T-helper 2 cell treated with Interferon-gamma antibody and Interleukin-4, amounts not matched to agents 100 ng/mL and 5 ng/mL, for 36 hours (primary cell): ENCODE data around the gene CD300C. TPM values are rescaled to one million over a fixed set of nuclear protein-coding genes. Genes with fewer than 3 reads are reported as not detected.
"Not testable (repeated sequence)": the region's sequence is repeated elsewhere in the genome, so short reads cannot be mapped to it uniquely, and the experiment has no call there.

Experiments used
- intact Hi-C: fragments of 100-400 bp; cut with micrococcal nuclease; formaldehyde crosslinking; loops from one replicate; pipeline ENCODE4 v1.15.1; 2023
- total RNA-seq: library from RNA; stranded (reverse); gene quantifications from 2 replicates; pipeline ENCODE4 v1.2.3, GENCODE V29; 2022

The CD300C gene
- total RNA-seq, 1 donor from 2014 or later, result 0.86 TPM

DNA sequence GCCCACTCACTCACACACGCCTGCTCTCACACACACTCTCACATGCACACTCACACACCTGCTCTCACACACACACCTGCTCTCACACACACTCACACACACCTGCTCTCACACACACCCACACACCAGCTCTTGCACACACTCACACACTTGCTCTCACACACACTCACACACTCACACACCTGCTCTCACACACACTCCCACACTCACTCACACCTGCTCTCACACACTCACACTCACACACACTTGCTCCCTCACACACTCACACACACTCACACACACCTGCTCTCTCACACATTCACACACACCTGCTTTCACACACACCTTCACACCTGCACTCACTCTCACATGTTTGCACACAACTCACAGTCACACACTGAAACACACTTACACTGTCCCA is 17.4 kb upstream of the CD300C start:
- intact Hi-C loops, result no loop called here

GRCh38 chr17:74561586-74561985 is 15.7 kb upstream of the CD300C start:
- intact Hi-C loops, result no loop called here

- intact Hi-C loops, result no loop called here
Measured at GRCh38 chr17:74558882-74559519, 13.1 kb upstream of the CD300C start.

DNA sequence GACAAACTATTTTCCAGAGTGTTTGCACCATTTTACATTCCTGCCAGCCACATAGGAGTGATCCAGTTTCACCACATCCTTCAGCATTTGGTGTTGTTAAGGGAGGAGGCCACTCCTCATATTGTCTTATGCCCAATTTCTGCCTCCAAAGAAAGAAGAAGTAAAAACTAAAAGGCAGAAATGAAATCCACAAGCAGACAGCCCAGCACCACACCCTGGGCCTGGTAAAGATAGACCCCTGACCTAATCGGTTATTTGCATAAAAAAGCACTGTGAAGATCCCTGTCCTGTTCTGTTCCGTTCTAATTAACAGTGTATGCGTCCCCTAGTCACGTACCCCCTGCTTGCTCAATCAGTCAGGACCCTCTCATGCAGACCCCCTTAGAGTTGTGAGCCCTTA is 12.5 kb upstream of the CD300C start:
- intact Hi-C loops, result not testable (repeated sequence)

GRCh38 chr17:74555427-74555940 is 9.6 kb upstream of the CD300C start:
- intact Hi-C loops, result no loop called here

DNA sequence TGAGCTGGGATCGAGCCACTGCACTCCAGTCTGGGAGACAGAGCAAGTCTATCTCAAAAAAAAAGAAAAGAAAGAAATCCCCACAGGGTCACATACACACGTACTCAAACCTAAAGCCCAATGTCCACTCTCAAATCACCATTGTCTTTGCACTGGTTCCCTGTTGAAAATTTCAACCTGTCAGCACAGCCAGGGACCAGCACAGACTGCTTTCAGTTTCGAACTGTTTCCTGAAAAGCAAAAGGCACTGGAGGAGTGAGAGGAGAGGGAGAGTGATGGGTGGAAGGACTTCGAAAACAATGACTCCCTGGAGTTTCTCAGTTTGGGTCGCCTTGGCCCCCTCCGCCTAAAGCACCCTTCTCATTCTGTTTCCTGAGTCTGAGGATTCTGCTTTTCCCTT is 9.0 kb upstream of the CD300C start:
- intact Hi-C loops, result no loop called here

- intact Hi-C loops, result no loop called here
Measured at GRCh38 chr17:74552037-74552436, 6.1 kb upstream of the CD300C start.

- intact Hi-C loops, result no loop called here
Measured at GRCh38 chr17:74550602-74551001, 4.7 kb upstream of the CD300C start.

DNA sequence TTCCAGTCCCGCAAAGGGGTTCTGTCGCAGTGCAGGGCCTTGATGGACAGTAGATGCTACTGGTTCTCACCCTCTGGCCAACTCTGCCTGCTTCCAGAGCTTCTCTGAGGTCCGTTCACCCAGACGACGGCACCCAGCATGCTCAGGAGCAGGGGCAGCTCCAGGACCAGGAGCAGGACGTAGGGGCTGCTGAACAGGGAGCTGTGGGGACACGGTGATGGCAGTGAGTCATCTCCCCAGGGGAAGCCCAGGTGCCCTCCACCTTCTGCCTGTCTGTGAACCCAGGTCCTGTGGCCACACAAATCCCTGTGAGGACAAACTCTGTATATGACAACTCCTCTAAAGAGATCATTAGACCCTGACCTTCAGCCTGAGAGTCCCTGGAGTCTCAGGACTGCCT is 3.4 kb upstream of the CD300C start:
- intact Hi-C loops, result loop anchor here (5.0 kb wide), 1 partner anchor 53 kb away; no protein-coding TSS in a partner anchor

- intact Hi-C loops, result loop anchor here (5.0 kb wide), 1 partner anchor 55 kb away; no protein-coding TSS in a partner anchor
Measured at GRCh38 chr17:74547736-74548135, 1.8 kb upstream of the CD300C start.

DNA sequence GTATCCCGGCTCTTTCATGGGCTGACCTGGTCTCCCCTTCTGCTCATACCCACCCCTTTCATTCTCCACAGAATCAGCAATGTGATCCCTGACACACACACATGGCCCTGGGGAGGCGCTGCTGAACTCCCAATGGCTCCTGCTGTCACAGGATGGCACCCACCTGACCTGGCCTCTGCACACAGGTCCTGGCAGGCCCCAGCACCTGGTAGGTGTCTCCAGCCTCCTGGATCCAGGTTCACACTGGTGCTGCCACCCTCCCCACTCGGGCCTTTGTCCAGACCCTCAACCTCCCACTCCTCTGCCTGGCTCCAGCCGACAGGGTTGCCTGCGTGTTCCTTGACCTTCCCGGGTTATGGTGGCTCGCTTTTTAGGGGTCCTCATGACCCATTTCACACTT is 1.3 kb upstream of the CD300C start:
- intact Hi-C loops, result loop anchor here (5.0 kb wide), 1 partner anchor 55 kb away; no protein-coding TSS in a partner anchor

- intact Hi-C loops, result loop anchor here (5.0 kb wide), 1 partner anchor 56 kb away; no protein-coding TSS in a partner anchor
Measured at GRCh38 chr17:74546586-74546985, 671 bp upstream of the CD300C start.

- intact Hi-C loops, result loop anchor here (5.0 kb wide), 1 partner anchor 57 kb away; no protein-coding TSS in a partner anchor
Measured at GRCh38 chr17:74544991-74545842, 698 bp downstream of the CD300C start.

DNA sequence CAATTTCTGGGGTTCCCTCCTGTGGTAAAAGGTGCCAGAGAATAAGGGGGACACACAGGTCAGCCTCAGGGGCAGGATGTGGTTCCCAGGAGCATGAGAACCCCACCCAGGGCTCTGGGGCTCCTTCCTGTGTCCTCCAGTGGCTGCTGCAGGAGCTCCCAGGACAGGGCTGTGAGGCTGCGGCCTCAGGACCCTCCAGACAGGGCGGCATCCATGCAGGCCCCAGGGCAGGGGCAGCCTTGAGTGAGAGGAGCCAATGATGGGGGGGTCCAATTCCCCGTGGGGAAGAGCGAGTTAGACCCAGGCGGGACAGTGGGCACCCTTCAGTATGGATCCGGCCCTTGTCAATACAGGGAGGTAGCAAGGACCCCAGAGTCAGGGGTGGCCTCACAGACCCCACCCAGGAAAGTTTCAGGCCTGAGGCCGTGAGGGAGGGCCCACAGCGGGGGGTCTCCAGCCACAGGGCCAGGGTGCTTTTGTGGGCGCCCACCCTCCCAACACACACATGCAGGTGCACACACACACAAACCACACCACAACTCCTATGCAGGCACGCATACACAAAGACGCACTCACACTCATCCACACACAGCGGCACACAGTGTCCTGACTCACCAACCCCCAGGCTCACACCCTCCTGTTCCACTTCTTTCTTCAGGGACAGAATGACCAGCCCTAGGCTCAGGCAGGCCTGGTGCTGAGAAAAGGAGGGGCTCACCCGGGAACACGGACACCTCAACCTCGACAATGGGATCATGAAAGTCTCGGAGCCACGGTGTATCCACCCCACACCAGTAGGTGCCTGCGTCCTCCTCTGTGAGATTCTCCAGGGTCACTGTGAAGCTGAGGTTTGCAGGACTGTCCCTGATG is 1.8 kb downstream of the CD300C start:
- intact Hi-C loops, result no loop called here

DNA sequence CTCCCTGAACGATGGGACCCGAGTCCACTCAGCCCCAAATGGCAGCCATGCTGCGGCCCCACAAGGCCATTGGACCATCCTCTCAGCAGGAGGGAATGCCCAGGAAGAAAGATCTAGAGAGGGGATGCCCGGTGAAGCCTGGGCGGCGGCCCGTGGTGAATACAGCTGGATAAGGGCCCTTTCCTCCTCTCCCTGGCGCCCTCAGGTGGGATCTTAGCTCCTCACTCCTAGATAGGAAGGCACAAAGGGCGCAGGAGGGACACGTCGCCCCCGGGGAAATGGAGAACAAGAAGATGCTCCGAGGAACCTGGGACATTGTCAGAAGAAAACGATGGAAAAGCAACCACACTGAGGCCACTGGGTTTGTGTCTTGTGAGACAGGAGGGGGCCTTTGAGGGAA is 2.5 kb downstream of the CD300C start:
- intact Hi-C loops, result no loop called here

GRCh38 chr17:74542727-74543383 is 3.1 kb downstream of the CD300C start:
- intact Hi-C loops, result no loop called here

DNA sequence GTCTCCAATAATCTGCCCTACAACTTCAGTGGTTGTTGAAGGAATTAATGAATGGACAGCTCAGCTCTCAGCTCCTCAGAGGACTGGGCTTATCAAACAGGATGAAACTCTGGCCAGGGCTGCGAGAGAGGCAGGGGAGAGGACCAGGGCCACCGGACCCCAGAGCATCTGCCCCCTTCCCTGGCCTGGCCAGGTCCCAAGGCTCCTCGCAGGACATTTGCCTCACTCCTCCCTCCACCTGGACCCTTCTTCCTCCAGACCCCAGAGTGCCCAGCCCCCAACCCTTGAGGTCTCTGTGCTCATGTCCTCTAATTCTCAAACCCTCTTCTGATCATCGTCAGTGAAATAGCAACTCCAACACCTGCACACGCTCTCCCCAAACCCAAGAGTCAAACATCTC is 3.7 kb downstream of the CD300C start:
- intact Hi-C loops, result no loop called here

- intact Hi-C loops, result no loop called here
Measured at GRCh38 chr17:74541176-74542111, 4.5 kb downstream of the CD300C start.

DNA sequence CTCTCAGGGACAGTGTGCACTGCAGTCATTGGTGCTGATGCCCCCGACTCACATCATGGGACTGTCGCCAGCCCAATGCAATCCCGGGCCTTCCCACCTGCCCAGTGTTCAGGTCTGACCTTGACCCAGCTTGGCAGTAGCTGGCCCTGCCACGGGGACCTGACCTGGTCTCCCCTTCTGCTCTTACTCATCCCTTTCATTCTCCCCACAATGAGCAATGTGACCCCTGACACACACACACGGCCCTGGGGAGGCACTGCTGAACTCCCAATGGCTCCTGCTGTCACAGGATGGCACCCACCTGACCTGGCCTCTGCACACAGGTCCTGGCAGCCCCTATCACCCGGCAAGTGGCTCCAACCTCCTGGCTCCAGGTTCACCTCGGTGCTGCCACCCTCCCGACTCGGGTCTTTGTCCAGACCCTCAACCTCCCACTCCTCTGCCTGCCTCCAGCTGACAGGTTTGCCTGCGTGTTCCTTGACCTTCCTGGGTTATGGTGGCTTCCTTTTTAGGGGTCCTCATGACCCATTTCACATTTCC is 6.6 kb downstream of the CD300C start:
- intact Hi-C loops, result no loop called here
